ENCODE results near the gene CKAP5.

CKAP5 gene

DNA sequence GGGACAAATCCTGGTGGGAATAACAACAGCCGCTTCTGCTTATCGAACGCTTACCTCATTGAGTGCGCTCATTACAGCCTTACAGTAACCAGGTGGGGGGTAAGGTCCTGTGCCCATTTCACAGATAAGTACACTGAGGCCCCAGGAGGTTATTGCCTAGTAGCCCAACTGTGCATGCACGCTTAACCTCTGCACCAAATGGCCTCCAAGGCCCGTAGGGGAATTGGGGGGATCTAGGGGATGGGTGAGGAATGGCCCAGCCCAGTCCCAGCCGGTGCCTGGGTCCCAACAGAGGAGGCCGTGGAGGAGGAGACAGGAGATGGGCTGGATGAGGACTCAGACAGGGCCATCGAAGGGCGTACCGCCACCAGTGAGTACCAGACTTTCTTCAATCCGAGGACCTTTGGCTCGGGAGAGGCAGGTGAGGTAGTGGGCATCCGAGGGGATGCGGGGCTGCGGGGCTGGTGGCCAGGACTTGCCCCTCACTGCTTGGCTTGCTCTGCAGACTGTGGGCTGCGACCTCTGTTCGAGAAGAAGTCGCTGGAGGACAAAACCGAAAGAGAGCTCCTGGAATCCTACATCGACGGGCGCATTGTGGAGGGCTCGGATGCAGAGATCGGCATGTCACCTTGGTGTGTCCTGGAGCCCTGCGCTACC is 119.7 kb downstream of the CKAP5 start:
- H2BK5ac ChIP-seq (ENCODE audit: low read depth, low read length, poor library complexity): no peak overlapping the region
- no peak overlapping the region for H4K12ac ChIP-seq (ENCODE audit: low read depth, low read length)
- H3K9me3 ChIP-seq (ENCODE audit: insufficient read depth, low read depth, low read length): no peaks in the 10 kb centered on the region
- H2BK12ac ChIP-seq (ENCODE audit: low read length): no peak overlapping the region
- no peak overlapping the region for H3K18ac ChIP-seq (ENCODE audit: low read length)
- H3K14ac ChIP-seq (ENCODE audit: low read length): no peak overlapping the region
- H3K23ac ChIP-seq (ENCODE audit: low read length): no peak overlapping the region
- H3K4me3 ChIP-seq (ENCODE audit: low read depth, low read length): no peak overlapping the region
- H3K27ac ChIP-seq (ENCODE audit: low read depth, low read length): no peak overlapping the region
- H3K79me2 ChIP-seq (ENCODE audit: control insufficient read depth, insufficient read depth, low read length, poor library complexity): no peaks in the 10 kb centered on the region
- no peak overlapping the region for H2BK120ac ChIP-seq (ENCODE audit: insufficient read depth, low read length, poor library complexity)
- H4K8ac ChIP-seq (ENCODE audit: low read depth, low read length): no peak overlapping the region
- H3K4me2 ChIP-seq (ENCODE audit: low read length): no peak overlapping the region
- H3K4me1 ChIP-seq (ENCODE audit: control insufficient read depth in 1 of 2, insufficient read depth in 2 of 2, low read length in 2 of 2): peaks cover 4 to 7% of the 10 kb centered on the region in 2 experiments
- no peak overlapping the region for H3K4ac ChIP-seq (ENCODE audit: low read depth, low read length)
- H2AK5ac ChIP-seq (ENCODE audit: low read length): no peak overlapping the region
- H3K79me1 ChIP-seq (ENCODE audit: low read length): no peaks in the 10 kb centered on the region
- no peaks in the 10 kb centered on the region for H3K27me3 ChIP-seq (ENCODE audit: insufficient read depth, low read length)
- H3K9ac ChIP-seq (ENCODE audit: low read length): no peak overlapping the region
- DNase-seq: no peak
- no peak overlapping the region for H4K91ac ChIP-seq (ENCODE audit: low read depth, low read length)
- H2AFZ ChIP-seq (ENCODE audit: insufficient read depth, low read length, poor library complexity): no peak overlapping the region
- no CpG with 5 or more reads among the region's 26 CpGs for WGBS (ENCODE audit: extremely low coverage, insufficient coverage, insufficient read length)
- H3K36me3 ChIP-seq (ENCODE audit: control insufficient read depth in 1 of 2, insufficient read depth in 2 of 2, low read length in 2 of 2): no peaks in the 10 kb centered on the region

- no peak overlapping the region for H4K12ac ChIP-seq (ENCODE audit: low read depth, low read length)
- no peak overlapping the region for H3K4me2 ChIP-seq (ENCODE audit: low read length)
- no peak overlapping the region for H3K27ac ChIP-seq (ENCODE audit: low read depth, low read length)
- H3K9ac ChIP-seq (ENCODE audit: low read length): no peak overlapping the region
- H3K79me2 ChIP-seq (ENCODE audit: control insufficient read depth, insufficient read depth, low read length, poor library complexity): no peaks in the 10 kb centered on the region
- no peak overlapping the region for H3K23ac ChIP-seq (ENCODE audit: low read length)
- H2AFZ ChIP-seq (ENCODE audit: insufficient read depth, low read length, poor library complexity): no peak overlapping the region
- H2BK5ac ChIP-seq (ENCODE audit: low read depth, low read length, poor library complexity): no peak overlapping the region
- H3K4ac ChIP-seq (ENCODE audit: low read depth, low read length): no peak overlapping the region
- H3K27me3 ChIP-seq (ENCODE audit: insufficient read depth, low read length): no peaks in the 10 kb centered on the region
- no peaks in the 10 kb centered on the region for H3K79me1 ChIP-seq (ENCODE audit: low read length)
- no peak overlapping the region for H3K14ac ChIP-seq (ENCODE audit: low read length)
- H3K36me3 ChIP-seq (ENCODE audit: control insufficient read depth in 1 of 2, insufficient read depth in 2 of 2, low read length in 2 of 2): no peaks in the 10 kb centered on the region
- H3K4me3 ChIP-seq (ENCODE audit: low read depth, low read length): no peak overlapping the region
- H2AK5ac ChIP-seq (ENCODE audit: low read length): no peak overlapping the region
- H3K4me1 ChIP-seq (ENCODE audit: control insufficient read depth in 1 of 2, insufficient read depth in 2 of 2, low read length in 2 of 2): peaks cover 4 to 7% of the 10 kb centered on the region in 2 experiments
- no peak overlapping the region for H4K8ac ChIP-seq (ENCODE audit: low read depth, low read length)
- WGBS (ENCODE audit: extremely low coverage, insufficient coverage, insufficient read length): no CpG with 5 or more reads among the region's 19 CpGs
- no peak for DNase-seq
- H4K91ac ChIP-seq (ENCODE audit: low read depth, low read length): no peak overlapping the region
- no peaks in the 10 kb centered on the region for H3K9me3 ChIP-seq (ENCODE audit: insufficient read depth, low read depth, low read length)
- no peak overlapping the region for H3K18ac ChIP-seq (ENCODE audit: low read length)
- H2BK120ac ChIP-seq (ENCODE audit: insufficient read depth, low read length, poor library complexity): no peak overlapping the region
- H2BK12ac ChIP-seq (ENCODE audit: low read length): no peak overlapping the region
These were observed 120.5 kb downstream of the CKAP5 start for GRCh38 chr11:46725338-46726205.

DNA sequence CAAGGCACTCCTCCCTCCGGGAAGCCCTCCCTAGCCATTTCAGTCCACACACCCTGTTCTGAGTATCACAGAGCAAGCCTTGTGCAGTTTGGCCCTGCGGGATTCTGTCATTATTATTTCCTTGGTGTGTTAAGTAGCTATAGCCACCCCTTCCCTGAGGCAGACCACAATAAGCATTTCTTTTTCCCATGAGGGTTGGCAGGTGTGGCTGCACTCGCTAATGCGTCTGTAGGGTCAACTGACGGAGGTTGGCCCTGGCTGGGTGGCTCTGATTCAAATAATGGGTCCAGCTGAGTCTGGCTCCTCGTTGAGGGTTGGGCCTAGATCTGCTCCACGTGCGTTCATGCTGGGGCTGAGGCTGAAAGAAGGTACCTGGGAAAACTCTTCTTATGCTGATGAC is 122.0 kb downstream of the CKAP5 start:
- DNase-seq: peak in 1 of 2 donors; percentile 18
- no peak overlapping the region for H3K4ac ChIP-seq (ENCODE audit: low read depth, low read length)

GRCh38 chr11:46723359-46723680 is 122.8 kb downstream of the CKAP5 start:
- no peaks in the 10 kb centered on the region for H3K79me1 ChIP-seq (ENCODE audit: low read length)
- no peak overlapping the region for H3K27ac ChIP-seq (ENCODE audit: low read depth, low read length)
- no peak for DNase-seq
- no peak overlapping the region for H3K4me2 ChIP-seq (ENCODE audit: low read length)
- no peak overlapping the region for H4K91ac ChIP-seq (ENCODE audit: low read depth, low read length)
- no peak overlapping the region for H3K9ac ChIP-seq (ENCODE audit: low read length)
- H3K4me1 ChIP-seq (ENCODE audit: control insufficient read depth in 1 of 2, insufficient read depth in 2 of 2, low read length in 2 of 2): peaks cover 6 to 9% of the 10 kb centered on the region in 2 experiments
- no CpG with 5 or more reads among the region's 8 CpGs for WGBS (ENCODE audit: extremely low coverage, insufficient coverage, insufficient read length)
- H2BK120ac ChIP-seq (ENCODE audit: insufficient read depth, low read length, poor library complexity): no peak overlapping the region
- no peaks in the 10 kb centered on the region for H3K9me3 ChIP-seq (ENCODE audit: insufficient read depth, low read depth, low read length)
- H4K8ac ChIP-seq (ENCODE audit: low read depth, low read length): no peak overlapping the region
- H3K27me3 ChIP-seq (ENCODE audit: insufficient read depth, low read length): no peaks in the 10 kb centered on the region
- H3K36me3 ChIP-seq (ENCODE audit: control insufficient read depth in 1 of 2, insufficient read depth in 2 of 2, low read length in 2 of 2): no peaks in the 10 kb centered on the region
- H2BK12ac ChIP-seq (ENCODE audit: low read length): no peak overlapping the region
- H3K79me2 ChIP-seq (ENCODE audit: control insufficient read depth, insufficient read depth, low read length, poor library complexity): no peaks in the 10 kb centered on the region
- H2BK5ac ChIP-seq (ENCODE audit: low read depth, low read length, poor library complexity): no peak overlapping the region
- no peak overlapping the region for H3K23ac ChIP-seq (ENCODE audit: low read length)
- no peak overlapping the region for H2AK5ac ChIP-seq (ENCODE audit: low read length)
- H3K4me3 ChIP-seq (ENCODE audit: low read depth, low read length): no peak overlapping the region
- no peak overlapping the region for H3K14ac ChIP-seq (ENCODE audit: low read length)
- no peak overlapping the region for H4K12ac ChIP-seq (ENCODE audit: low read depth, low read length)
- no peak overlapping the region for H2AFZ ChIP-seq (ENCODE audit: insufficient read depth, low read length, poor library complexity)
- H3K18ac ChIP-seq (ENCODE audit: low read length): no peak overlapping the region
- no peak overlapping the region for H3K4ac ChIP-seq (ENCODE audit: low read depth, low read length)

More for the DNA sequence above, 122.0 kb downstream of the CKAP5 start:
- Histone ChIP-seq H3K79me2 (ENCODE audit: control insufficient read depth, insufficient read depth, low read length, poor library complexity) (no peaks in the 10 kb centered on the region), H3K14ac (ENCODE audit: low read length) (no peak overlapping the region), H4K12ac (ENCODE audit: low read depth, low read length) (no peak overlapping the region), H3K9me3 (ENCODE audit: insufficient read depth, low read depth, low read length) (no peaks in the 10 kb centered on the region), H2BK120ac (ENCODE audit: insufficient read depth, low read length, poor library complexity) (no peak overlapping the region), H3K79me1 (ENCODE audit: low read length) (no peaks in the 10 kb centered on the region), H3K4me3 (ENCODE audit: low read depth, low read length) (no peak overlapping the region), H2AK5ac (ENCODE audit: low read length) (no peak overlapping the region), H3K4me2 (ENCODE audit: low read length) (no peak overlapping the region), H3K27me3 (ENCODE audit: insufficient read depth, low read length) (no peaks in the 10 kb centered on the region), H2BK12ac (ENCODE audit: low read length) (no peak overlapping the region), H2AFZ (ENCODE audit: insufficient read depth, low read length, poor library complexity) (no peak overlapping the region), H3K9ac (ENCODE audit: low read length) (no peak overlapping the region), H2BK5ac (ENCODE audit: low read depth, low read length, poor library complexity) (no peak overlapping the region), H3K36me3 (ENCODE audit: control insufficient read depth in 1 of 2, insufficient read depth in 2 of 2, low read length in 2 of 2) (no peaks in the 10 kb centered on the region), H3K18ac (ENCODE audit: low read length) (no peak overlapping the region), H3K27ac (ENCODE audit: low read depth, low read length) (no peak overlapping the region), H4K91ac (ENCODE audit: low read depth, low read length) (no peak overlapping the region), H4K8ac (ENCODE audit: low read depth, low read length) (no peak overlapping the region), H3K23ac (ENCODE audit: low read length) (no peak overlapping the region), H3K4me1 (ENCODE audit: control insufficient read depth in 1 of 2, insufficient read depth in 2 of 2, low read length in 2 of 2) (peaks cover 4 to 7% of the 10 kb centered on the region in 2 experiments)
- no CpG with 5 or more reads among the region's 8 CpGs for WGBS (ENCODE audit: extremely low coverage, insufficient coverage, insufficient read length)
